Stimulated activated CD8-positive, alpha-beta memory T cell treated with anti-CD3 and anti-CD28 coated beads, Interleukin-7, amount 100 ng/mL, for 4 hours (primary cell): ENCODE results near the gene SMAGP.
A peak's percentile ranks its signal among the peaks of the same experiment; 100 is the strongest.
"Not testable (repeated sequence)": the region's sequence is repeated elsewhere in the genome, so short reads cannot be mapped to it uniquely, and the experiment has no call there.

Source experiments
- DNase-seq, 2 donors: peaks; one replicate each; pipeline ENCODE4 v3.0.0-alpha.2; 2020; ENCODE audit warnings: low read depth in 2 of 2

SMAGP gene

GRCh38 chr12:51264297-51264696 is 5.9 kb downstream of the SMAGP start:
- DNase-seq: no peak

- no peak for DNase-seq
Measured at GRCh38 chr12:51263341-51263740, 6.9 kb downstream of the SMAGP start.

GRCh38 chr12:51262758-51263177 is 7.4 kb downstream of the SMAGP start:
- no peak for DNase-seq

GRCh38 chr12:51259600-51259999 is 10.6 kb downstream of the SMAGP start:
- not testable (repeated sequence) for DNase-seq

GRCh38 chr12:51254536-51254935 is 15.7 kb downstream of the SMAGP start:
- no peak for DNase-seq

GRCh38 chr12:51253276-51253675 is 16.9 kb downstream of the SMAGP start:
- DNase-seq: no peak

GRCh38 chr12:51247523-51248206 is 22.6 kb downstream of the SMAGP start:
- no peak for DNase-seq

GRCh38 chr12:51246254-51246853 is 23.9 kb downstream of the SMAGP start:
- DNase-seq: peak in 1 of 2 donors; percentile 2

GRCh38 chr12:51245476-51246253 is 24.6 kb downstream of the SMAGP start:
- DNase-seq: no peak

- no peak for DNase-seq
Measured at GRCh38 chr12:51244269-51244668, 25.9 kb downstream of the SMAGP start.

- DNase-seq: no peak
Measured at GRCh38 chr12:51242876-51243275, 27.3 kb downstream of the SMAGP start.

GRCh38 chr12:51242120-51242519 is 28.1 kb downstream of the SMAGP start:
- no peak for DNase-seq

- DNase-seq: no peak
Measured at GRCh38 chr12:51240971-51241370, 29.2 kb downstream of the SMAGP start.

GRCh38 chr12:51238510-51239334 is 31.5 kb downstream of the SMAGP start, which contains the start of gene DAZAP2:
DAZAP2 (plus strand) TSS chr12:51238826; CDS start chr12:51238908, 82 bp downstream.
- peak; percentile 83 to 93 for DNase-seq

GRCh38 chr12:51238037-51238509 is 32.1 kb downstream of the SMAGP start:
- no peak for DNase-seq

- no peak for DNase-seq
Measured at GRCh38 chr12:51234530-51234929, 35.7 kb downstream of the SMAGP start.

- DNase-seq: no peak
Measured at GRCh38 chr12:51232642-51233041, 37.6 kb downstream of the SMAGP start.

- no peak for DNase-seq
Measured at GRCh38 chr12:51229116-51229809, 41.0 kb downstream of the SMAGP start.

GRCh38 chr12:51227962-51228361 is 42.3 kb downstream of the SMAGP start:
- no peak for DNase-seq

GRCh38 chr12:51227112-51227511 is 43.1 kb downstream of the SMAGP start:
- not testable (repeated sequence) for DNase-seq

- DNase-seq: no peak
Measured at GRCh38 chr12:51225771-51226170, 44.4 kb downstream of the SMAGP start.
